Naive thymus-derived CD4-positive, alpha-beta T cell (primary cell): ENCODE results near the gene PRKAG2. TPM values are rescaled to one million over a fixed set of nuclear protein-coding genes. Genes with fewer than 3 reads are reported as not detected.

ENCODE experiments used
- ATAC-seq: fragments of 150-1000 bp; cut with Tn5 transposase; 2 replicates; pipeline ENCODE4 v1.10.0; 2021; ENCODE audit warnings: mild to moderate bottlenecking, moderate library complexity
- CTCF ChIA-PET: fragments of 350-600 bp; sonication (Branson Sonifier 250); formaldehyde crosslinking; loops from one replicate; lab custom pipeline; 2021; ENCODE audit warnings: antibody characterized with exemption; lab: Charles Lee
- POLR2A ChIA-PET: fragments of 350-600 bp; sonication (Branson Sonifier 250); formaldehyde crosslinking; loops from one replicate; lab custom pipeline; 2021; ENCODE audit warnings: antibody characterized with exemption, inconsistent platforms; lab: Charles Lee
- DNase-seq, 9 donors: peaks; one replicate each; pipeline versions ENCODE4 v3.0.0 to v3.0.0-alpha.2; 2020 to 2022; ENCODE audit warnings: mixed read lengths in 1 of 9
- H3K27ac ChIP-seq: one replicate; pipeline ENCODE4 v1.7.0; 2013; ENCODE audit warnings: mild to moderate bottlenecking, low read depth, low read length, moderate library complexity
- H3K27me3 ChIP-seq, 2 donors: one replicate each; pipeline ENCODE4 v1.7.0; 2013; ENCODE audit warnings: low read length in 2 of 2, mild to moderate bottlenecking in 2 of 2, moderate library complexity in 2 of 2; ENCODE audit not compliant: control insufficient read depth in 2 of 2, insufficient read depth in 2 of 2
- H3K36me3 ChIP-seq, 3 experiments: 1 replicate in 2 of 3; 2 replicates in 1 of 3; pipeline ENCODE4 v1.7.0; 2013; ENCODE audit warnings: low read length in 3 of 3, mild to moderate bottlenecking in 3 of 3, moderate library complexity in 1 of 3; ENCODE audit not compliant: insufficient read depth in 3 of 3, control insufficient read depth in 2 of 3
- H3K4me1 ChIP-seq, 2 donors: one replicate each; pipeline ENCODE4 v1.7.0; 2013; ENCODE audit warnings: low read length in 2 of 2, mild to moderate bottlenecking in 2 of 2, moderate library complexity in 1 of 2; ENCODE audit not compliant: control insufficient read depth in 2 of 2, insufficient read depth in 2 of 2
- H3K4me3 ChIP-seq: 2 replicates; pipeline ENCODE4 v1.7.0; 2013; ENCODE audit warnings: mild to moderate bottlenecking, low read length
- H3K9me3 ChIP-seq, 3 experiments: 1 replicate in 2 of 3; 2 replicates in 1 of 3; pipeline ENCODE4 v1.7.0; 2013; ENCODE audit warnings: low read length in 3 of 3; ENCODE audit not compliant: control insufficient read depth in 2 of 3
- H3K27ac Mint-ChIP-seq, 9 donors: one replicate each; pipeline ENCODE4 v1.8.0; 2020 to 2022; ENCODE audit warnings: mixed read lengths in 9 of 9, mild to moderate bottlenecking in 8 of 9, moderate library complexity in 5 of 9, inconsistent platforms in 2 of 9
- H3K27me3 Mint-ChIP-seq, 5 donors: one replicate each; pipeline ENCODE4 v1.8.0; 2021 to 2022; ENCODE audit warnings: mixed read lengths in 5 of 5, mild to moderate bottlenecking in 1 of 5
- H3K36me3 Mint-ChIP-seq, 5 donors: one replicate each; pipeline ENCODE4 v1.8.0; 2020 to 2022; ENCODE audit warnings: mixed read lengths in 5 of 5, mild to moderate bottlenecking in 3 of 5, inconsistent platforms in 1 of 5
- H3K4me1 Mint-ChIP-seq, 7 donors: one replicate each; pipeline ENCODE4 v1.8.0; 2020 to 2022; ENCODE audit warnings: mixed read lengths in 7 of 7, mild to moderate bottlenecking in 3 of 7, inconsistent platforms in 1 of 7
- H3K4me3 Mint-ChIP-seq, 10 donors: one replicate each; pipeline ENCODE4 v1.8.0; 2020 to 2022; ENCODE audit warnings: mild to moderate bottlenecking in 10 of 10, mixed read lengths in 10 of 10, moderate library complexity in 6 of 10, inconsistent platforms in 2 of 10
- H3K9me3 Mint-ChIP-seq, 11 donors: one replicate each; pipeline ENCODE4 v1.8.0; 2020 to 2022; ENCODE audit warnings: mixed read lengths in 11 of 11, mild to moderate bottlenecking in 4 of 11, inconsistent platforms in 1 of 11, moderate library complexity in 1 of 11
- intact Hi-C, 2 donors: fragments of 100-400 bp; cut with micrococcal nuclease; formaldehyde crosslinking; loops; one replicate each; pipeline ENCODE4 v1.15.1; 2023
- polyA plus RNA-seq, 2 donors: library from polyadenylated mRNA; unstranded; fragments of 300-500 nt; fragmentation: Illumina TruSeq; gene quantifications; one replicate each; pipeline ENCODE4 v1.2.3, GENCODE V29; 2021
- total RNA-seq, 6 experiments: library from RNA in 5 of 6; stranded (reverse) in 5 of 6; gene quantifications; 1 replicate in 5 of 6; 2 replicates in 1 of 6; pipeline ENCODE4 v1.2.3 and lab custom pipeline; 2021 to 2026

Gene PRKAG2
- total and polyA plus RNA-seq, 7 experiments from 2014 or later, result 15.0 to 74.4 (median 55.7) TPM

GRCh38 chr7:151666886-151667285 lies 210.0 kb downstream of the PRKAG2 start:
- CTCF ChIA-PET, result no interaction called here
- peaks cover 0 to 34% (median 11%) of the 10 kb centered on the region in 11 donors for H3K9me3 Mint-ChIP-seq

GRCh38 chr7:151665368-151665767 lies 211.5 kb downstream of the PRKAG2 start:
- Histone ChIP-seq H3K9me3 (peaks cover 0 to 5% (median 0%) of the 10 kb centered on the region in 3 experiments), H3K4me3 (no peak overlapping the region), H3K36me3 (peaks cover 0 to 26% (median 0%) of the 10 kb centered on the region in 3 experiments), H3K4me1 (no peaks in the 10 kb centered on the region), H3K27me3 (no peaks in the 10 kb centered on the region), H3K27ac (no peak overlapping the region)
- peaks cover 0 to 26% (median 5%) of the 10 kb centered on the region in 7 donors for H3K4me1 Mint-ChIP-seq
- H3K4me3 Mint-ChIP-seq, result no peak overlapping the region
- CTCF ChIA-PET, result no interaction called here
- POLR2A ChIA-PET, result no interaction called here
- H3K27ac Mint-ChIP-seq, result peak overlapping the region in 1 of 9 donors; percentile 10
- ATAC-seq, result no peak
- no peak for DNase-seq
- no peaks in the 10 kb centered on the region for H3K27me3 Mint-ChIP-seq
- intact Hi-C loops, result no loop called here
- peaks cover 0 to 62% (median 43%) of the 10 kb centered on the region in 5 donors for H3K36me3 Mint-ChIP-seq
- H3K9me3 Mint-ChIP-seq, result peaks cover 0 to 34% (median 11%) of the 10 kb centered on the region in 11 donors

More at GRCh38 chr7:151666886-151667285, 210.0 kb downstream of the PRKAG2 start:
- H3K4me3 ChIP-seq, result no peak overlapping the region
- Mint-ChIP-seq H3K4me3 (peak overlapping the region in 1 of 10 donors; percentile 4), H3K4me1 (peaks cover 0 to 27% (median 7%) of the 10 kb centered on the region in 7 donors), H3K27me3 (no peaks in the 10 kb centered on the region), H3K36me3 (peaks cover 0 to 71% (median 49%) of the 10 kb centered on the region in 5 donors), H3K27ac (peak overlapping the region in 1 of 9 donors; percentile 31)
- H3K9me3 ChIP-seq, result peaks cover 0 to 5% (median 0%) of the 10 kb centered on the region in 3 experiments
- H3K4me1 ChIP-seq, result no peaks in the 10 kb centered on the region
- H3K36me3 ChIP-seq, result peaks cover 0 to 26% (median 0%) of the 10 kb centered on the region in 3 experiments
- POLR2A ChIA-PET, result no interaction called here
- intact Hi-C loops, result no loop called here
- H3K27ac ChIP-seq, result no peak overlapping the region
- no peaks in the 10 kb centered on the region for H3K27me3 ChIP-seq
- no peak for DNase-seq
- no peak for ATAC-seq

- Histone ChIP-seq H3K9me3 (peaks cover 0 to 5% (median 0%) of the 10 kb centered on the region in 3 experiments), H3K27ac (no peak overlapping the region), H3K4me3 (no peak overlapping the region), H3K36me3 (peaks cover 0 to 26% (median 0%) of the 10 kb centered on the region in 3 experiments), H3K4me1 (no peaks in the 10 kb centered on the region), H3K27me3 (no peaks in the 10 kb centered on the region)
- intact Hi-C loops, result no loop called here
- Mint-ChIP-seq H3K27me3 (no peaks in the 10 kb centered on the region), H3K4me3 (no peak overlapping the region), H3K9me3 (peaks cover 0 to 23% (median 10%) of the 10 kb centered on the region in 11 donors), H3K36me3 (peaks cover 0 to 52% (median 32%) of the 10 kb centered on the region in 5 donors), H3K4me1 (peaks cover 0 to 19% (median 3%) of the 10 kb centered on the region in 7 donors), H3K27ac (no peak overlapping the region)
- no peak for DNase-seq
- CTCF ChIA-PET, result no interaction called here
- POLR2A ChIA-PET, result no interaction called here
- ATAC-seq, result no peak
Measured at GRCh38 chr7:151664268-151664667, 212.6 kb downstream of the PRKAG2 start.

GRCh38 chr7:151663382-151664100 lies 213.4 kb downstream of the PRKAG2 start:
- Histone ChIP-seq H3K4me1 (no peaks in the 10 kb centered on the region), H3K9me3 (peaks cover 0 to 5% (median 0%) of the 10 kb centered on the region in 3 experiments), H3K36me3 (peaks cover 0 to 21% (median 0%) of the 10 kb centered on the region in 3 experiments), H3K27ac (no peak overlapping the region), H3K4me3 (no peak overlapping the region), H3K27me3 (no peaks in the 10 kb centered on the region)
- H3K27me3 Mint-ChIP-seq, result no peaks in the 10 kb centered on the region
- ATAC-seq (no peak), DNase-seq (no peak)
- H3K4me3 Mint-ChIP-seq, result no peak overlapping the region
- peaks cover 0 to 15% (median 6%) of the 10 kb centered on the region in 11 donors for H3K9me3 Mint-ChIP-seq
- intact Hi-C loops, result no loop called here
- CTCF ChIA-PET, result no interaction called here
- peaks cover 0 to 15% (median 3%) of the 10 kb centered on the region in 7 donors for H3K4me1 Mint-ChIP-seq
- no peak overlapping the region for H3K27ac Mint-ChIP-seq
- H3K36me3 Mint-ChIP-seq, result peaks cover 0 to 50% (median 24%) of the 10 kb centered on the region in 5 donors
- POLR2A ChIA-PET, result no interaction called here

- H3K27me3 ChIP-seq, result no peaks in the 10 kb centered on the region
- no peak for DNase-seq
- H3K4me3 ChIP-seq, result no peak overlapping the region
- H3K4me3 Mint-ChIP-seq, result no peak overlapping the region
- H3K36me3 ChIP-seq, result peaks cover 0 to 9% (median 0%) of the 10 kb centered on the region in 3 experiments
- H3K4me1 Mint-ChIP-seq, result peaks cover 0 to 7% (median 0%) of the 10 kb centered on the region in 7 donors
- ATAC-seq, result no peak
- H3K9me3 ChIP-seq, result peaks cover 0 to 1% (median 0%) of the 10 kb centered on the region in 3 experiments
- ChIA-PET CTCF (no interaction called here), POLR2A (no interaction called here)
- H3K27ac ChIP-seq, result no peak overlapping the region
- H3K4me1 ChIP-seq, result no peaks in the 10 kb centered on the region
- no peaks in the 10 kb centered on the region for H3K27me3 Mint-ChIP-seq
- peak overlapping the region in 1 of 9 donors; percentile 47 for H3K27ac Mint-ChIP-seq
- intact Hi-C loops, result no loop called here
- peaks cover 0 to 4% (median 3%) of the 10 kb centered on the region in 11 donors for H3K9me3 Mint-ChIP-seq
- H3K36me3 Mint-ChIP-seq, result peaks cover 0 to 39% (median 12%) of the 10 kb centered on the region in 5 donors
Measured at GRCh38 chr7:151662251-151662826, 214.6 kb downstream of the PRKAG2 start.

GRCh38 chr7:151661587-151661986 lies 215.3 kb downstream of the PRKAG2 start:
- no peaks in the 10 kb centered on the region for H3K4me1 ChIP-seq
- Mint-ChIP-seq H3K27ac (no peak overlapping the region), H3K27me3 (no peaks in the 10 kb centered on the region), H3K4me3 (no peak overlapping the region), H3K36me3 (peaks cover 0 to 37% (median 8%) of the 10 kb centered on the region in 5 donors), H3K9me3 (no peaks in the 10 kb centered on the region), H3K4me1 (peaks cover 0 to 3% (median 0%) of the 10 kb centered on the region in 7 donors)
- no peak for DNase-seq
- intact Hi-C loops, result no loop called here
- POLR2A ChIA-PET, result interaction anchor here (0.8 kb wide), 1 partner anchor 41 kb away, joined by 3 read pairs; no protein-coding TSS in a partner anchor
- no peak for ATAC-seq
- H3K4me3 ChIP-seq, result no peak overlapping the region
- CTCF ChIA-PET, result no interaction called here
- H3K9me3 ChIP-seq, result no peaks in the 10 kb centered on the region
- H3K36me3 ChIP-seq, result peaks cover 0 to 8% (median 0%) of the 10 kb centered on the region in 3 experiments
- no peaks in the 10 kb centered on the region for H3K27me3 ChIP-seq
- no peak overlapping the region for H3K27ac ChIP-seq
